ENCODE measurements around the gene OSTF1.

Gene OSTF1

GRCh38 chr9:75164573-75164972 is 76.3 kb downstream of the OSTF1 start:
- no peak overlapping the region for H3K9ac ChIP-seq (ENCODE audit: low read length in 2 of 2)
- H3K4me3 ChIP-seq (ENCODE audit: low read length in 2 of 2), result no peak overlapping the region
- no peaks in the 10 kb centered on the region for H3K36me3 ChIP-seq (ENCODE audit: control insufficient read depth in 2 of 2, insufficient read depth in 2 of 2, low read length in 2 of 2)

GRCh38 chr9:75167281-75167680 is 79.0 kb downstream of the OSTF1 start:
- H3K9me3 ChIP-seq (ENCODE audit: control insufficient read depth in 2 of 2, low read length in 2 of 2), result no peaks in the 10 kb centered on the region
- H3K36me3 ChIP-seq (ENCODE audit: control insufficient read depth in 2 of 2, insufficient read depth in 2 of 2, low read length in 2 of 2), result no peaks in the 10 kb centered on the region
- no peaks in the 10 kb centered on the region for H3K4me1 ChIP-seq (ENCODE audit: control insufficient read depth, insufficient read depth, low read length)
- no peak overlapping the region for H3K4me3 ChIP-seq (ENCODE audit: low read length in 2 of 2)
- no peak overlapping the region for H3K9ac ChIP-seq (ENCODE audit: low read length in 2 of 2)
- H3K27me3 ChIP-seq (ENCODE audit: control insufficient read depth in 1 of 2, insufficient read depth in 2 of 2, low read length in 2 of 2), result no peaks in the 10 kb centered on the region
- no peak overlapping the region for H3K27ac ChIP-seq (ENCODE audit: low read length)

More at GRCh38 chr9:75164573-75164972, 76.3 kb downstream of the OSTF1 start:
- no peaks in the 10 kb centered on the region for H3K4me1 ChIP-seq (ENCODE audit: control insufficient read depth, insufficient read depth, low read length)
- H3K9me3 ChIP-seq (ENCODE audit: control insufficient read depth in 2 of 2, low read length in 2 of 2), result no peaks in the 10 kb centered on the region
- no peaks in the 10 kb centered on the region for H3K27me3 ChIP-seq (ENCODE audit: control insufficient read depth in 1 of 2, insufficient read depth in 2 of 2, low read length in 2 of 2)
- no peak overlapping the region for H3K27ac ChIP-seq (ENCODE audit: low read length)

GRCh38 chr9:75168270-75169178 is 80.2 kb downstream of the OSTF1 start:
- H3K36me3 ChIP-seq (ENCODE audit: control insufficient read depth in 2 of 2, insufficient read depth in 2 of 2, low read length in 2 of 2), result no peaks in the 10 kb centered on the region
- no peak overlapping the region for H3K27ac ChIP-seq (ENCODE audit: low read length)
- no peak overlapping the region for H3K9ac ChIP-seq (ENCODE audit: low read length in 2 of 2)
- no peaks in the 10 kb centered on the region for H3K4me1 ChIP-seq (ENCODE audit: control insufficient read depth, insufficient read depth, low read length)
- no peak overlapping the region for H3K4me3 ChIP-seq (ENCODE audit: low read length in 2 of 2)
- H3K9me3 ChIP-seq (ENCODE audit: control insufficient read depth in 2 of 2, low read length in 2 of 2), result no peaks in the 10 kb centered on the region
- no peaks in the 10 kb centered on the region for H3K27me3 ChIP-seq (ENCODE audit: control insufficient read depth in 1 of 2, insufficient read depth in 2 of 2, low read length in 2 of 2)

GRCh38 chr9:75169623-75170022 is 81.3 kb downstream of the OSTF1 start:
- H3K27me3 ChIP-seq (ENCODE audit: control insufficient read depth in 1 of 2, insufficient read depth in 2 of 2, low read length in 2 of 2), result no peaks in the 10 kb centered on the region
- no peaks in the 10 kb centered on the region for H3K4me1 ChIP-seq (ENCODE audit: control insufficient read depth, insufficient read depth, low read length)
- no peaks in the 10 kb centered on the region for H3K36me3 ChIP-seq (ENCODE audit: control insufficient read depth in 2 of 2, insufficient read depth in 2 of 2, low read length in 2 of 2)
- H3K27ac ChIP-seq (ENCODE audit: low read length), result no peak overlapping the region
- no peak overlapping the region for H3K4me3 ChIP-seq (ENCODE audit: low read length in 2 of 2)
- H3K9me3 ChIP-seq (ENCODE audit: control insufficient read depth in 2 of 2, low read length in 2 of 2), result no peaks in the 10 kb centered on the region
- H3K9ac ChIP-seq (ENCODE audit: low read length in 2 of 2), result no peak overlapping the region

- no peak overlapping the region for H3K4me3 ChIP-seq (ENCODE audit: low read length in 2 of 2)
- H3K27me3 ChIP-seq (ENCODE audit: control insufficient read depth in 1 of 2, insufficient read depth in 2 of 2, low read length in 2 of 2), result no peaks in the 10 kb centered on the region
Observed at GRCh38 chr9:75170898-75171360, 82.6 kb downstream of the OSTF1 start.

GRCh38 chr9:75175395-75175794 is 87.1 kb downstream of the OSTF1 start:
- Histone ChIP-seq H3K9ac (ENCODE audit: low read length in 2 of 2) (no peak overlapping the region), H3K27ac (ENCODE audit: low read length) (no peak overlapping the region), H3K4me3 (ENCODE audit: low read length in 2 of 2) (no peak overlapping the region), H3K4me1 (ENCODE audit: control insufficient read depth, insufficient read depth, low read length) (no peaks in the 10 kb centered on the region), H3K36me3 (ENCODE audit: control insufficient read depth in 2 of 2, insufficient read depth in 2 of 2, low read length in 2 of 2) (no peaks in the 10 kb centered on the region), H3K9me3 (ENCODE audit: control insufficient read depth in 2 of 2, low read length in 2 of 2) (no peaks in the 10 kb centered on the region), H3K27me3 (ENCODE audit: control insufficient read depth in 1 of 2, insufficient read depth in 2 of 2, low read length in 2 of 2) (no peaks in the 10 kb centered on the region)

More at GRCh38 chr9:75170898-75171360, 82.6 kb downstream of the OSTF1 start:
- Histone ChIP-seq H3K4me1 (ENCODE audit: control insufficient read depth, insufficient read depth, low read length) (no peaks in the 10 kb centered on the region), H3K36me3 (ENCODE audit: control insufficient read depth in 2 of 2, insufficient read depth in 2 of 2, low read length in 2 of 2) (no peaks in the 10 kb centered on the region), H3K27ac (ENCODE audit: low read length) (no peak overlapping the region), H3K9me3 (ENCODE audit: control insufficient read depth in 2 of 2, low read length in 2 of 2) (no peaks in the 10 kb centered on the region), H3K9ac (ENCODE audit: low read length in 2 of 2) (no peak overlapping the region)

- Histone ChIP-seq H3K9me3 (ENCODE audit: control insufficient read depth in 2 of 2, low read length in 2 of 2) (no peaks in the 10 kb centered on the region), H3K9ac (ENCODE audit: low read length in 2 of 2) (no peak overlapping the region), H3K4me1 (ENCODE audit: control insufficient read depth, insufficient read depth, low read length) (no peaks in the 10 kb centered on the region), H3K27ac (ENCODE audit: low read length) (no peak overlapping the region), H3K27me3 (ENCODE audit: control insufficient read depth in 1 of 2, insufficient read depth in 2 of 2, low read length in 2 of 2) (no peaks in the 10 kb centered on the region), H3K36me3 (ENCODE audit: control insufficient read depth in 2 of 2, insufficient read depth in 2 of 2, low read length in 2 of 2) (no peaks in the 10 kb centered on the region), H3K4me3 (ENCODE audit: low read length in 2 of 2) (no peak overlapping the region)
Observed at GRCh38 chr9:75176037-75176436, 87.7 kb downstream of the OSTF1 start.

- H3K27ac ChIP-seq (ENCODE audit: low read length), result no peak overlapping the region
- H3K36me3 ChIP-seq (ENCODE audit: control insufficient read depth in 2 of 2, insufficient read depth in 2 of 2, low read length in 2 of 2), result no peaks in the 10 kb centered on the region
- no peak overlapping the region for H3K4me3 ChIP-seq (ENCODE audit: low read length in 2 of 2)
- H3K4me1 ChIP-seq (ENCODE audit: control insufficient read depth, insufficient read depth, low read length), result no peaks in the 10 kb centered on the region
- H3K9ac ChIP-seq (ENCODE audit: low read length in 2 of 2), result no peak overlapping the region
- H3K27me3 ChIP-seq (ENCODE audit: control insufficient read depth in 1 of 2, insufficient read depth in 2 of 2, low read length in 2 of 2), result no peaks in the 10 kb centered on the region
- no peaks in the 10 kb centered on the region for H3K9me3 ChIP-seq (ENCODE audit: control insufficient read depth in 2 of 2, low read length in 2 of 2)
Observed at GRCh38 chr9:75181750-75182149, 93.4 kb downstream of the OSTF1 start.

- no peaks in the 10 kb centered on the region for H3K4me1 ChIP-seq (ENCODE audit: control insufficient read depth, insufficient read depth, low read length)
- no peaks in the 10 kb centered on the region for H3K9me3 ChIP-seq (ENCODE audit: control insufficient read depth in 2 of 2, low read length in 2 of 2)
- H3K27ac ChIP-seq (ENCODE audit: low read length), result no peak overlapping the region
- no peak overlapping the region for H3K4me3 ChIP-seq (ENCODE audit: low read length in 2 of 2)
- no peaks in the 10 kb centered on the region for H3K36me3 ChIP-seq (ENCODE audit: control insufficient read depth in 2 of 2, insufficient read depth in 2 of 2, low read length in 2 of 2)
- no peaks in the 10 kb centered on the region for H3K27me3 ChIP-seq (ENCODE audit: control insufficient read depth in 1 of 2, insufficient read depth in 2 of 2, low read length in 2 of 2)
- H3K9ac ChIP-seq (ENCODE audit: low read length in 2 of 2), result no peak overlapping the region
Observed at GRCh38 chr9:75183306-75183705, 95.0 kb downstream of the OSTF1 start.

GRCh38 chr9:75184471-75184870 is 96.2 kb downstream of the OSTF1 start:
- Histone ChIP-seq H3K9me3 (ENCODE audit: control insufficient read depth in 2 of 2, low read length in 2 of 2) (no peaks in the 10 kb centered on the region), H3K9ac (ENCODE audit: low read length in 2 of 2) (no peak overlapping the region), H3K4me3 (ENCODE audit: low read length in 2 of 2) (no peak overlapping the region), H3K36me3 (ENCODE audit: control insufficient read depth in 2 of 2, insufficient read depth in 2 of 2, low read length in 2 of 2) (no peaks in the 10 kb centered on the region), H3K4me1 (ENCODE audit: control insufficient read depth, insufficient read depth, low read length) (no peaks in the 10 kb centered on the region), H3K27me3 (ENCODE audit: control insufficient read depth in 1 of 2, insufficient read depth in 2 of 2, low read length in 2 of 2) (no peaks in the 10 kb centered on the region), H3K27ac (ENCODE audit: low read length) (no peak overlapping the region)

- Histone ChIP-seq H3K4me3 (ENCODE audit: low read length in 2 of 2) (no peak overlapping the region), H3K4me1 (ENCODE audit: control insufficient read depth, insufficient read depth, low read length) (no peaks in the 10 kb centered on the region), H3K9ac (ENCODE audit: low read length in 2 of 2) (no peak overlapping the region), H3K27ac (ENCODE audit: low read length) (no peak overlapping the region), H3K36me3 (ENCODE audit: control insufficient read depth in 2 of 2, insufficient read depth in 2 of 2, low read length in 2 of 2) (no peaks in the 10 kb centered on the region), H3K9me3 (ENCODE audit: control insufficient read depth in 2 of 2, low read length in 2 of 2) (no peaks in the 10 kb centered on the region), H3K27me3 (ENCODE audit: control insufficient read depth in 1 of 2, insufficient read depth in 2 of 2, low read length in 2 of 2) (no peaks in the 10 kb centered on the region)
Observed at GRCh38 chr9:75185585-75186170, 97.4 kb downstream of the OSTF1 start.
